SK-N-SH (cell line): Measurements from ENCODE around the gene PPP1R1B. TPM values are rescaled to one million over a fixed set of nuclear protein-coding genes. Genes with fewer than 3 reads are reported as not detected.

ENCODE experiments used
- CTCF ChIA-PET: fragments of 300-600, 350-600 bp; formaldehyde crosslinking; extraction: SDS; loops from one replicate; lab custom pipeline; 2021; lab: Yijun Ruan, JAX
- POLR2A ChIA-PET: fragments of 350-600 bp; sonication (Branson Sonifier 250); formaldehyde crosslinking; extraction: SDS; loops from one replicate; lab custom pipeline; 2020; ENCODE audit warnings: antibody characterized with exemption, inconsistent platforms; lab: Yijun Ruan, JAX
- DNase-seq: peaks from one replicate; pipeline ENCODE4 v3.0.0; 2012
- H2AFZ ChIP-seq: fragments of 200-600 bp; sonication (generic); 2 replicates; pipeline ENCODE4 v1.8.1; 2016; ENCODE audit warnings: antibody characterized with exemption, mild to moderate bottlenecking, low read depth
- H3F3A ChIP-seq: fragments of 200-600 bp; sonication (generic); replicated peaks from 2 replicates; pipeline ENCODE3; 2016; ENCODE audit warnings: antibody characterized with exemption, mild to moderate bottlenecking; ENCODE audit not compliant: insufficient read depth
- H3K27ac ChIP-seq, 2 experiments: fragments of 200-500 bp in 1 of 2; fragments of 200-600 bp in 1 of 2; sonication (Bioruptor generic) in 1 of 2; sonication (generic), shearing (Covaris generic) in 1 of 2; 2 replicates each; pipeline versions ENCODE4 v1.5.1 to v1.6.1; 2014 to 2016; ENCODE audit warnings: low read depth in 2 of 2, inconsistent platforms in 1 of 2, low read length in 1 of 2, mild to moderate bottlenecking in 1 of 2, mixed read lengths in 1 of 2
- H3K27me3 ChIP-seq: fragments of 200-600 bp; sonication (generic), shearing (Covaris generic); 2 replicates; pipeline ENCODE4 v1.6.1; 2016; ENCODE audit warnings: mixed run types; ENCODE audit not compliant: insufficient read depth
- H3K36me3 ChIP-seq, 2 experiments: fragments of 200-500 bp in 1 of 2; fragments of 200-600 bp in 1 of 2; sonication (Bioruptor generic) in 1 of 2; sonication (generic) in 1 of 2; replicated peaks in 1 of 2; 2 replicates each; pipeline versions ENCODE3 to v1.5.1; 2014 to 2016; ENCODE audit warnings: low read length in 1 of 2, mild to moderate bottlenecking in 1 of 2; ENCODE audit not compliant: insufficient read depth in 2 of 2, control insufficient read depth in 1 of 2
- H3K4me1 ChIP-seq, 2 experiments: fragments of 200-500 bp in 1 of 2; fragments of 200-600 bp in 1 of 2; sonication (Bioruptor generic) in 1 of 2; sonication (generic), shearing (Covaris generic) in 1 of 2; 2 replicates each; pipeline versions ENCODE4 v1.5.1 to v1.6.1; 2014 to 2016; ENCODE audit warnings: low read depth in 1 of 2, low read length in 1 of 2, mixed run types in 1 of 2; ENCODE audit not compliant: insufficient read depth in 2 of 2, control insufficient read depth in 1 of 2
- H3K4me2 ChIP-seq: fragments of 200-600 bp; sonication (generic), shearing (Covaris generic); 2 replicates; pipeline ENCODE4 v1.6.1; 2017; ENCODE audit warnings: mixed run types
- H3K4me3 ChIP-seq, 2 experiments: fragments of 200-500 bp in 1 of 2; fragments of 200-600 bp in 1 of 2; sonication (Bioruptor generic) in 1 of 2; sonication (generic), shearing (Covaris generic) in 1 of 2; 2 replicates each; pipeline versions ENCODE4 v1.5.1 to v1.8.1; 2014 to 2016; ENCODE audit warnings: low read depth in 2 of 2, inconsistent platforms in 1 of 2, low read length in 1 of 2, mild to moderate bottlenecking in 1 of 2, mixed read lengths in 1 of 2, moderate library complexity in 1 of 2
- H3K79me2 ChIP-seq: fragments of 200-600 bp; sonication (generic); 2 replicates; pipeline ENCODE4 v1.8.1; 2017; ENCODE audit warnings: mild to moderate bottlenecking; ENCODE audit not compliant: insufficient read depth
- H3K9ac ChIP-seq: fragments of 200-600 bp; sonication (generic); 2 replicates; pipeline ENCODE4 v1.6.1; 2017; ENCODE audit warnings: mixed run types
- H3K9me2 ChIP-seq: fragments of 200-600 bp; sonication (generic); 2 replicates; pipeline ENCODE4 v1.6.1; 2017; ENCODE audit warnings: mixed run types
- H3K9me3 ChIP-seq: fragments of 200-600 bp; sonication (generic); 2 replicates; pipeline ENCODE4 v1.6.1; 2017; ENCODE audit warnings: mixed run types, mild to moderate bottlenecking, moderate library complexity
- H4K20me1 ChIP-seq: fragments of 200-600 bp; sonication (generic); 2 replicates; pipeline ENCODE4 v1.6.1; 2017; ENCODE audit warnings: mild to moderate bottlenecking, mixed run types; ENCODE audit not compliant: insufficient read depth
- ELF1 ChIP-seq: IDR thresholded peaks from 2 replicates; pipeline ENCODE4 v1.4.0; 2012
- EP300 ChIP-seq, 2 experiments: IDR thresholded peaks; 2 replicates each; pipeline versions ENCODE4 v1.4.0 to v1.6.1; 2012; ENCODE audit warnings: borderline replicate concordance in 1 of 2, low read depth in 1 of 2, low read length in 1 of 2
- FOSL2 ChIP-seq: IDR thresholded peaks from 2 replicates; pipeline ENCODE4 v1.4.0; 2012; ENCODE audit warnings: low read depth, mild to moderate bottlenecking, moderate library complexity, borderline replicate concordance
- FOXJ3 ChIP-seq: sonication (generic); formaldehyde crosslinking; IDR thresholded peaks from 2 replicates; pipeline ENCODE4 v1.5.1; 2020; ENCODE audit warnings: mild to moderate bottlenecking, missing genetic modification reagents
- FOXM1 ChIP-seq: IDR thresholded peaks from 2 replicates; pipeline ENCODE4 v1.4.0; 2012; ENCODE audit warnings: low read depth, mild to moderate bottlenecking
- GATA2 ChIP-seq: sonication (generic); formaldehyde crosslinking; IDR thresholded peaks from 2 replicates; pipeline ENCODE4 v1.5.0; 2020; ENCODE audit warnings: mild to moderate bottlenecking, missing genetic modification reagents
- JUND ChIP-seq: IDR thresholded peaks from 2 replicates; pipeline ENCODE4 v1.4.0; 2012
- MAX ChIP-seq: IDR thresholded peaks from 2 replicates; pipeline ENCODE4 v1.4.0; 2012; ENCODE audit warnings: low read depth
- MEF2A ChIP-seq: IDR thresholded peaks from 2 replicates; pipeline ENCODE4 v1.4.0; 2012; ENCODE audit warnings: low read depth, borderline replicate concordance
- RCOR1 ChIP-seq: fragments of 150-350 bp; IDR thresholded peaks from 2 replicates; pipeline ENCODE4 v1.6.1; 2017; ENCODE audit warnings: antibody characterized with exemption, low read length
- TAF1 ChIP-seq: IDR thresholded peaks from 2 replicates; pipeline ENCODE4 v1.6.1; 2012; ENCODE audit warnings: low read depth, mild to moderate bottlenecking, low read length, moderate library complexity, borderline replicate concordance
- USF1 ChIP-seq: IDR thresholded peaks from 2 replicates; pipeline ENCODE4 v1.4.0; 2012; ENCODE audit warnings: low read depth, borderline replicate concordance
- WGBS: methylation state at CpG from one replicate; pipeline ENCODE4 v1.1.6; 2017; ENCODE audit warnings: low lambda C conversion rate; 5-methylcytosine and 5-hydroxymethylcytosine counted together
- polyA plus RNA-seq, 3 experiments: library from polyadenylated mRNA; depleted of rRNA; stranded (reverse); fragments of >200 nt; gene quantifications; 2 replicates each; pipeline ENCODE4 v1.2.3, GENCODE V29; 2012

Gene PPP1R1B
- polyA plus RNA-seq, 1 of the 3 experiments (the other 2 are of a cell fraction) = 0.07 TPM

- Histone ChIP-seq H3K27me3 (no peaks in the 10 kb centered on the region), H3K9me3 (no peaks in the 10 kb centered on the region), H4K20me1 (peaks cover 7% of the 10 kb centered on the region; the same call in 1 of the 2 replicates), H3K4me2 (no peak overlapping the region), H3K4me3 (no peak overlapping the region), H3K27ac (no peak overlapping the region), H3K9me2 (no peaks in the 10 kb centered on the region), H2AFZ (no peak overlapping the region), H3F3A (no peaks in the 10 kb centered on the region), H3K9ac (no peak overlapping the region), H3K36me3 (peaks cover 0 to 3% of the 10 kb centered on the region in 2 experiments), H3K79me2 (peaks cover 9% of the 10 kb centered on the region; the same call in 1 of the 2 replicates), H3K4me1 (peaks cover 0 to 4% of the 10 kb centered on the region in 2 experiments; a peak in 1 of 4 replicates)
- CTCF ChIA-PET = interaction anchor here (1.0 to 7.6 kb wide), 6 partner anchors 11 to 29 kb away, joined by 3 to 149 read pairs (median 46); partner anchors contain the start of genes PNMT, STARD3 and TCAP
- no peak for TF ChIP-seq FOSL2
- 87% methylated on average over 8 of the region's 8 CpGs for WGBS
- DNase-seq = no peak
- POLR2A ChIA-PET = interaction anchor here (0.7 kb wide), 1 partner anchor 15 kb away, joined by 3 read pairs; no protein-coding TSS in a partner anchor
These were observed 25.3 kb downstream of the PPP1R1B start for GRCh38 chr17:39651923-39652586.

GRCh38 chr17:39652587-39653315 is 26.0 kb downstream of the PPP1R1B start:
- ChIA-PET CTCF (interaction anchor here (1.0 to 7.6 kb wide), 8 partner anchors 12 to 112 kb away, joined by 3 to 149 read pairs (median 9); partner anchors contain the start of genes PNMT, PPP1R1B, STARD3 and TCAP), POLR2A (interaction anchor here (0.7 kb wide), 1 partner anchor 14 kb away, joined by 3 read pairs; no protein-coding TSS in a partner anchor)
- Histone ChIP-seq H3K27ac (no peak overlapping the region; a peak in 1 of 4 replicates), H3K4me3 (no peak overlapping the region), H4K20me1 (peaks cover 7% of the 10 kb centered on the region; the same call in 1 of the 2 replicates), H3F3A (no peaks in the 10 kb centered on the region), H3K79me2 (peaks cover 9% of the 10 kb centered on the region; the same call in 1 of the 2 replicates), H3K9ac (no peak overlapping the region), H2AFZ (no peak overlapping the region), H3K4me1 (peaks cover 0 to 4% of the 10 kb centered on the region in 2 experiments; a peak in 1 of 4 replicates), H3K27me3 (no peaks in the 10 kb centered on the region), H3K9me3 (no peaks in the 10 kb centered on the region), H3K4me2 (no peak overlapping the region), H3K36me3 (peaks cover 0 to 5% of the 10 kb centered on the region in 2 experiments), H3K9me2 (no peaks in the 10 kb centered on the region)
- 78% methylated on average over 6 of the region's 7 CpGs for WGBS
- TF ChIP-seq ELF1 (no peak), FOXJ3 (CRISPR knock-in tag) (no peak), MEF2A (no peak), USF1 (no peak), MAX (no peak), EP300 (IDR thresholded peaks at IDR 0.05; ENCODE audit: borderline replicate concordance in 1 of 2, low read depth in 1 of 2, low read length in 1 of 2) (no peak), FOSL2 (no peak), JUND (no peak), GATA2 (no peak), RCOR1 (no peak), FOXM1 (no peak), TAF1 (no peak)
- DNase-seq = no peak
